Astrocyte (in vitro differentiated cells and primary cell): ENCODE data around the gene LAMP1.

ENCODE experiments used
- EZH2 ChIP-seq: IDR thresholded peaks from 2 replicates; pipeline ENCODE4 v1.6.1; 2012; ENCODE audit warnings: mild to moderate bottlenecking, low read length, inconsistent platforms; ENCODE audit not compliant: insufficient read depth
- TF ChIP-seq, protein P1 (sequence below): IDR thresholded peaks from 2 replicates; pipeline ENCODE4 v1.5.1; 2011; ENCODE audit warnings: low read depth, mild to moderate bottlenecking, inconsistent platforms, low read length, moderate library complexity; ENCODE audit not compliant: insufficient read depth

DNA sequence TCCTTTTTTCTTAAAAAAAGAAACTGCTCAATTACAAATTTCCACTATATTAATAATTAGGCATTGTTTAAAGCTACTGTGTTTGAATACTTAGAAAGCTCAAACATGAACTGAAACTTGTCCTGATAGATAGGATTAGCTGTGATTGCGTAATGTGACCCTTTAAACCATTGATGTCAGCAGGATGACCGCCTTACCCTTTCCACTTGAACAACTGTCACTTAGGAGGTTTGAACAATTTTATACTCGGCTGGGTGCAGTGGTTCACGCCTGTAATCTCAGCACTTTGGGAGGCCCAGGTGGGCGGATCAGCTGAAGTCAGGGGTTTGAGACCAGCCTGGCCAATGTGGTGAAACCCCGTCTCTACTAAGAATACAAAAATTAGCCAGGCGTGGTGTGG lies 2.9 kb downstream of the LAMP1 start:
- TF ChIP-seq, protein P1, sequence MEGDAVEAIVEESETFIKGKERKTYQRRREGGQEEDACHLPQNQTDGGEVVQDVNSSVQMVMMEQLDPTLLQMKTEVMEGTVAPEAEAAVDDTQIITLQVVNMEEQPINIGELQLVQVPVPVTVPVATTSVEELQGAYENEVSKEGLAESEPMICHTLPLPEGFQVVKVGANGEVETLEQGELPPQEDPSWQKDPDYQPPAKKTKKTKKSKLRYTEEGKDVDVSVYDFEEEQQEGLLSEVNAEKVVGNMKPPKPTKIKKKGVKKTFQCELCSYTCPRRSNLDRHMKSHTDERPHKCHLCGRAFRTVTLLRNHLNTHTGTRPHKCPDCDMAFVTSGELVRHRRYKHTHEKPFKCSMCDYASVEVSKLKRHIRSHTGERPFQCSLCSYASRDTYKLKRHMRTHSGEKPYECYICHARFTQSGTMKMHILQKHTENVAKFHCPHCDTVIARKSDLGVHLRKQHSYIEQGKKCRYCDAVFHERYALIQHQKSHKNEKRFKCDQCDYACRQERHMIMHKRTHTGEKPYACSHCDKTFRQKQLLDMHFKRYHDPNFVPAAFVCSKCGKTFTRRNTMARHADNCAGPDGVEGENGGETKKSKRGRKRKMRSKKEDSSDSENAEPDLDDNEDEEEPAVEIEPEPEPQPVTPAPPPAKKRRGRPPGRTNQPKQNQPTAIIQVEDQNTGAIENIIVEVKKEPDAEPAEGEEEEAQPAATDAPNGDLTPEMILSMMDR: no peak
- no peak for TF ChIP-seq EZH2
